HG03103 (cell line): ENCODE results near the gene TBC1D22A.

Experiments used
- ATAC-seq: cut with Tn5 transposase; IDR thresholded peaks from one replicate; pipeline ENCODE4 v1.9.1; 2021; ENCODE audit warnings: low read depth; ENCODE audit not compliant: unreplicated experiment

Gene TBC1D22A

GRCh38 chr22:47035425-47035881 lies 273.0 kb downstream of the TBC1D22A start:
- ATAC-seq: no peak

- ATAC-seq: no peak
Observed at GRCh38 chr22:47036352-47036751, 273.9 kb downstream of the TBC1D22A start.

- no peak for ATAC-seq
Observed at GRCh38 chr22:47036936-47037485, 274.6 kb downstream of the TBC1D22A start.

GRCh38 chr22:47038206-47038835 lies 275.9 kb downstream of the TBC1D22A start:
- ATAC-seq: no peak

GRCh38 chr22:47039356-47039755 lies 276.9 kb downstream of the TBC1D22A start:
- ATAC-seq: no peak

GRCh38 chr22:47040486-47041270 lies 278.2 kb downstream of the TBC1D22A start:
- ATAC-seq: no peak

GRCh38 chr22:47041271-47042115 lies 279.0 kb downstream of the TBC1D22A start:
- ATAC-seq: no peak

GRCh38 chr22:47042116-47042825 lies 279.8 kb downstream of the TBC1D22A start:
- no peak for ATAC-seq

- no peak for ATAC-seq
Observed at GRCh38 chr22:47042861-47043496, 280.5 kb downstream of the TBC1D22A start.

- ATAC-seq: no peak
Observed at GRCh38 chr22:47043835-47044721, 281.6 kb downstream of the TBC1D22A start.

- no peak for ATAC-seq
Observed at GRCh38 chr22:47044722-47045535, 282.5 kb downstream of the TBC1D22A start.

GRCh38 chr22:47045691-47046410 lies 283.4 kb downstream of the TBC1D22A start:
- no peak for ATAC-seq

- no peak for ATAC-seq
Observed at GRCh38 chr22:47046411-47047065, 284.1 kb downstream of the TBC1D22A start.

GRCh38 chr22:47047321-47048122 lies 285.1 kb downstream of the TBC1D22A start:
- ATAC-seq: no peak

- ATAC-seq: no peak
Observed at GRCh38 chr22:47048123-47049077, 285.9 kb downstream of the TBC1D22A start.
